Hepatocyte (in vitro differentiated cells): ENCODE results near the gene VPS13D. TPM values are rescaled to one million over a fixed set of nuclear protein-coding genes. Genes with fewer than 3 reads are reported as not detected.
A peak's percentile ranks its signal among the peaks of the same experiment; 100 is the strongest.

Experiments
- DNase-seq: peaks from one replicate; pipeline ENCODE4 v3.0.0-alpha.2; 2016; ENCODE audit warnings: low spot score
- H2AFZ ChIP-seq: fragments of 200-600 bp; sonication (generic); 2 replicates; pipeline ENCODE4 v1.6.0; 2016; ENCODE audit warnings: antibody characterized with exemption, mild to moderate bottlenecking
- H3K27ac ChIP-seq: fragments of 200-600 bp; sonication (generic); 2 replicates; pipeline ENCODE4 v1.5.1; 2016; ENCODE audit warnings: mild to moderate bottlenecking
- H3K27me3 ChIP-seq: fragments of 200-600 bp; sonication (generic); 2 replicates; pipeline ENCODE4 v1.6.1; 2016
- H3K36me3 ChIP-seq: fragments of 200-600 bp; sonication (generic); replicated peaks from 2 replicates; pipeline ENCODE4 v1.5.1; 2016; ENCODE audit warnings: low read depth; ENCODE audit not compliant: insufficient read depth
- H3K4me1 ChIP-seq: fragments of 200-600 bp; sonication (generic); 2 replicates; pipeline ENCODE4 v1.5.1; 2016; ENCODE audit warnings: mild to moderate bottlenecking, moderate library complexity; ENCODE audit not compliant: insufficient read depth
- H3K4me2 ChIP-seq: fragments of 200-600 bp; sonication (generic); 2 replicates; pipeline ENCODE4 v1.6.0; 2016
- H3K4me3 ChIP-seq: fragments of 200-600 bp; sonication (generic); 2 replicates; pipeline ENCODE4 v1.5.1; 2016; ENCODE audit warnings: mild to moderate bottlenecking
- H3K79me2 ChIP-seq: fragments of 200-600 bp; sonication (generic); 2 replicates; pipeline ENCODE4 v1.6.0; 2017; ENCODE audit warnings: mild to moderate bottlenecking
- H3K9me2 ChIP-seq: fragments of 200-600 bp; sonication (generic); replicated peaks from 2 replicates; pipeline ENCODE4 v1.6.0; 2017; ENCODE audit warnings: mild to moderate bottlenecking; ENCODE audit not compliant: insufficient read depth
- H3K9me3 ChIP-seq: fragments of 200-600 bp; sonication (generic); 2 replicates; pipeline ENCODE4 v1.5.1; 2016; ENCODE audit warnings: low read depth, mild to moderate bottlenecking
- H4K20me1 ChIP-seq: fragments of 200-600 bp; sonication (generic); 2 replicates; pipeline ENCODE4 v1.6.0; 2016; ENCODE audit warnings: mild to moderate bottlenecking; ENCODE audit not compliant: insufficient read depth, poor library complexity, severe bottlenecking
- CTCF ChIP-seq: fragments of 200-600 bp; sonication (generic); IDR thresholded peaks from 2 replicates; pipeline ENCODE4 v1.5.1; 2016; ENCODE audit warnings: antibody characterized with exemption, mild to moderate bottlenecking; ENCODE audit not compliant: poor library complexity
- EZH2 ChIP-seq: fragments of 200-600 bp; sonication (generic); IDR thresholded peaks from 2 replicates; pipeline ENCODE4 v1.6.1; 2016; ENCODE audit warnings: antibody characterized with exemption, mild to moderate bottlenecking, borderline replicate concordance
- EZH2phosphoT487 ChIP-seq: fragments of 200-600 bp; sonication (generic); IDR thresholded peaks from one replicate; pipeline ENCODE4 v1.6.1; 2018; ENCODE audit warnings: antibody characterized with exemption, mild to moderate bottlenecking, low read depth, moderate library complexity; ENCODE audit not compliant: unreplicated experiment, severe bottlenecking
- WGBS: methylation state at CpG from one replicate; pipeline ENCODE4 v1.1.6; 2016; ENCODE audit warnings: low lambda C conversion rate; ENCODE audit errors: missing lambda C conversion rate; 5-methylcytosine and 5-hydroxymethylcytosine counted together
- polyA plus RNA-seq: library from polyadenylated mRNA; unstranded; fragments of >200 nt; fragmentation: Nextera tagmentation; extraction: Ambion mirVana; gene quantifications from 2 replicates; pipeline ENCODE4 v1.2.1, GENCODE V29; 2016
- total RNA-seq: library from RNA; depleted of rRNA; stranded (reverse); fragments of >200 nt; gene quantifications from 2 replicates; pipeline ENCODE4 v1.2.3, GENCODE V29; 2014

The VPS13D gene
- total and polyA plus RNA-seq, 2 experiments from 2014 or later: 7.3 to 32.2 TPM

DNA sequence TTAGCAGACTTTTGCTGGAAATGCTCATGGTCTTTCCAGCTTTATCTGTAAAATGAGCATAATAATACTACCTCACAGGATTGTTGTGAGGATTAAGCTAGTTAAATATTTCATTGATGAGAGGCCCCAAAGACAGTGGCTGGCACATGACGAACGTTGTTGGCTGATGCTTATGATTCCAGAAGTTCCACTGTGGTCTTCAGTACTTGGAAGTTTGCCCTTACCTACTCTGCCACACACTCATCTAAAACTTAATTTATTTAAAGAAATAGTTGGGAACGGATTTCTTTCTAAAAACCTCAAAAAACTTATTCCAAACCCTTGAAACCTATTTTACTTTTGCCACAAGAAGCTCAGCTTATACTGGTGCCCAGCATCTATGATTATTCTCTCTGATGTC lies 217.5 kb downstream of the VPS13D start:
- Histone ChIP-seq H3K4me1 (peaks cover 48% of the 10 kb centered on the region), H4K20me1 (no peaks in the 10 kb centered on the region), H3K36me3 (no peaks in the 10 kb centered on the region), H3K27me3 (no peaks in the 10 kb centered on the region), H3K9me2 (no peaks in the 10 kb centered on the region), H3K9me3 (no peaks in the 10 kb centered on the region), H3K4me3 (no peak overlapping the region), H2AFZ (no peak overlapping the region), H3K79me2 (no peaks in the 10 kb centered on the region), H3K4me2 (no peak overlapping the region), H3K27ac (peak overlapping the region; percentile 78)
- 73% methylated on average over 3 of the region's 3 CpGs for WGBS
- TF ChIP-seq EZH2phosphoT487: no peak
- no peak for TF ChIP-seq EZH2
- DNase-seq: no peak

- Histone ChIP-seq H3K27me3 (no peaks in the 10 kb centered on the region), H3K9me2 (no peaks in the 10 kb centered on the region), H3K9me3 (no peaks in the 10 kb centered on the region), H3K4me1 (peaks cover 48% of the 10 kb centered on the region), H3K4me3 (no peak overlapping the region), H2AFZ (no peak overlapping the region), H3K36me3 (no peaks in the 10 kb centered on the region), H3K79me2 (no peaks in the 10 kb centered on the region), H3K4me2 (no peak overlapping the region), H4K20me1 (no peaks in the 10 kb centered on the region), H3K27ac (peak overlapping the region; percentile 78)
- 72% methylated on average over 7 of the region's 7 CpGs for WGBS
- DNase-seq: no peak
- no peak for TF ChIP-seq CTCF
- TF ChIP-seq EZH2: no peak
- TF ChIP-seq EZH2phosphoT487: no peak
Measured at GRCh38 chr1:12447849-12448312, 218.1 kb downstream of the VPS13D start.

GRCh38 chr1:12448746-12449177 lies 218.9 kb downstream of the VPS13D start:
- peak; percentile 38 for DNase-seq
- peaks cover 57% of the 10 kb centered on the region for H3K4me1 ChIP-seq

More at GRCh38 chr1:12448746-12449177, 218.9 kb downstream of the VPS13D start:
- Histone ChIP-seq H2AFZ (no peak overlapping the region), H3K27me3 (no peaks in the 10 kb centered on the region), H3K9me2 (no peaks in the 10 kb centered on the region), H3K4me2 (peak overlapping the region; percentile 16), H3K4me3 (no peak overlapping the region), H3K27ac (peak overlapping the region; percentile 78), H3K9me3 (no peaks in the 10 kb centered on the region), H3K79me2 (no peaks in the 10 kb centered on the region), H4K20me1 (no peaks in the 10 kb centered on the region), H3K36me3 (no peaks in the 10 kb centered on the region)
- 39% methylated on average over 3 of the region's 3 CpGs for WGBS
- no peak for TF ChIP-seq CTCF
- TF ChIP-seq EZH2: no peak
- TF ChIP-seq EZH2phosphoT487: no peak
